HepG2 (cell line): ENCODE results near the gene AGRN. TPM values are rescaled to one million over a fixed set of nuclear protein-coding genes. Genes with fewer than 3 reads are reported as not detected.
A peak's percentile ranks its signal among the peaks of the same experiment; 100 is the strongest.

Experiments used
- HOXA9 ChIP-seq: sonication (generic); formaldehyde crosslinking; IDR thresholded peaks from 2 replicates; pipeline ENCODE4 v1.8.1; 2022; ENCODE audit warnings: missing genetic modification reagents, mild to moderate bottlenecking, moderate library complexity, borderline replicate concordance
- KDM5A ChIP-seq: fragments of 200-600 bp; sonication (generic); IDR thresholded peaks from 2 replicates; pipeline ENCODE4 v1.7.0; 2018; ENCODE audit warnings: antibody characterized with exemption, mild to moderate bottlenecking, low read length, borderline replicate concordance
- KLF11 ChIP-seq: IDR thresholded peaks from 2 replicates; pipeline ENCODE4 v1.6.1; 2016; ENCODE audit warnings: missing compliant biosample characterization
- LCORL ChIP-seq, 2 experiments: fragments of 450-650 bp in 1 of 2; sonication (generic) in 1 of 2; formaldehyde crosslinking in 1 of 2; IDR thresholded peaks; 2 replicates each; pipeline versions ENCODE4 v1.5.0 to v1.6.1; 2017 to 2020; ENCODE audit warnings: antibody characterized with exemption in 1 of 2, missing genetic modification reagents in 1 of 2
- PHF20 ChIP-seq: sonication (generic); formaldehyde crosslinking; IDR thresholded peaks from 2 replicates; pipeline ENCODE4 v1.5.0; 2020; ENCODE audit warnings: mild to moderate bottlenecking, missing genetic modification reagents
- PLSCR1 ChIP-seq: sonication (generic); formaldehyde crosslinking; IDR thresholded peaks from 2 replicates; pipeline ENCODE4 v1.5.0; 2020; ENCODE audit warnings: missing genetic modification reagents, mild to moderate bottlenecking, borderline replicate concordance
- POLR2A ChIP-seq, 2 experiments: IDR thresholded peaks; 2 replicates each; pipeline ENCODE4 v1.6.1; 2011; ENCODE audit warnings: low read depth in 2 of 2, low read length in 2 of 2, mild to moderate bottlenecking in 1 of 2, moderate library complexity in 1 of 2; ENCODE audit not compliant: insufficient read depth in 1 of 2
- PRDM10 ChIP-seq: sonication (generic); formaldehyde crosslinking; IDR thresholded peaks from 2 replicates; pipeline ENCODE4 v1.4.0; 2020; ENCODE audit warnings: low read depth, missing genetic modification reagents
- RCOR2 ChIP-seq: IDR thresholded peaks from 2 replicates; pipeline ENCODE4 v1.6.1; 2016; ENCODE audit warnings: missing biosample characterization, missing genetic modification reagents
- SMAD1 ChIP-seq: sonication (generic); formaldehyde crosslinking; IDR thresholded peaks from 2 replicates; pipeline ENCODE4 v1.4.0; 2020; ENCODE audit warnings: missing genetic modification reagents, low read depth, mild to moderate bottlenecking, borderline replicate concordance
- ZNF414 ChIP-seq: sonication (generic); formaldehyde crosslinking; IDR thresholded peaks from 2 replicates; pipeline ENCODE4 v1.5.0; 2020; ENCODE audit warnings: missing genetic modification reagents
- ZNF709 ChIP-seq: sonication (generic); formaldehyde crosslinking; IDR thresholded peaks from 2 replicates; pipeline ENCODE4 v1.5.0; 2020; ENCODE audit warnings: mild to moderate bottlenecking, missing genetic modification reagents
- polyA plus RNA-seq, 8 experiments: library from polyadenylated mRNA; depleted of rRNA in 3 of 8; stranded (reverse) in 7 of 8; unstranded in 1 of 8; fragments of >200 nt; fragmentation: Illumina TruSeq in 4 of 8; extraction: Trizol in 4 of 8; gene quantifications; 2 replicates each; pipeline versions ENCODE4 v1.2.1 to v1.2.3, GENCODE V29; 2011 to 2016; ENCODE audit warnings: low read depth in 4 of 8, missing spikeins in 1 of 8, mixed read lengths in 1 of 8; ENCODE audit not compliant: insufficient read depth in 1 of 8
- total RNA-seq, 5 experiments: library from RNA; depleted of rRNA; stranded (reverse); fragments of >200 nt; fragmentation: Illumina TruSeq; extraction: Trizol; gene quantifications; 2 replicates each; pipeline ENCODE4 v1.2.3, GENCODE V29; 2016; ENCODE audit warnings: low read depth in 1 of 5

The AGRN gene
- total and polyA plus RNA-seq, 2 of the 13 experiments (the other 11 are each of a cell fraction or from before 2014, with no cell fraction given) = 29.8 to 65.2 TPM

- TF ChIP-seq PHF20 = peak; percentile 0
- TF ChIP-seq RCOR2 (CRISPR knock-in tag) = 0 out of 2 replicates have a peak, but pooled peaks have one; percentile 3
- peak in 1 of 2 experiments; percentile 33; a peak in 1 of 4 replicates for TF ChIP-seq POLR2A (IDR thresholded peaks at IDR 0.05; ENCODE audit: insufficient read depth in 1 of 2, low read depth in 2 of 2, low read length in 2 of 2)
- TF ChIP-seq ZNF709 = 0 out of 2 replicates have a peak, but pooled peaks have one; percentile 50
- peak; percentile 7; the same call in 1 of the 2 replicates for TF ChIP-seq ZNF414 (CRISPR knock-in tag)
- TF ChIP-seq SMAD1 = 0 out of 2 replicates have a peak, but pooled peaks have one; percentile 21
- no peak for TF ChIP-seq LCORL (IDR thresholded peaks at IDR 0.05)
- no peak for TF ChIP-seq LCORL (CRISPR knock-in tag; IDR thresholded peaks at IDR 0.05)
- TF ChIP-seq HOXA9 (CRISPR knock-in tag) = 0 out of 2 replicates have a peak, but pooled peaks have one; percentile 4
- TF ChIP-seq PLSCR1 (CRISPR knock-in tag) = no peak
- peak; percentile 27; the same call in 1 of the 2 replicates for TF ChIP-seq KDM5A
- TF ChIP-seq PRDM10 = no peak
- no peak for TF ChIP-seq KLF11 (CRISPR knock-in tag)
Observed at GRCh38 chr1:1001057-1001783, 18.7 kb upstream of the AGRN start (continued).
